GM18867 (cell line): Measurements from ENCODE around the gene MARF1.
"Not testable (repeated sequence)": the region's sequence is repeated elsewhere in the genome, so short reads cannot be mapped to it uniquely, and the experiment has no call there.

ENCODE experiments used
- ATAC-seq: cut with Tn5 transposase; IDR thresholded peaks from one replicate; pipeline ENCODE4 v1.9.1; 2021; ENCODE audit warnings: mild to moderate bottlenecking, moderate library complexity; ENCODE audit not compliant: unreplicated experiment

MARF1 gene

DNA sequence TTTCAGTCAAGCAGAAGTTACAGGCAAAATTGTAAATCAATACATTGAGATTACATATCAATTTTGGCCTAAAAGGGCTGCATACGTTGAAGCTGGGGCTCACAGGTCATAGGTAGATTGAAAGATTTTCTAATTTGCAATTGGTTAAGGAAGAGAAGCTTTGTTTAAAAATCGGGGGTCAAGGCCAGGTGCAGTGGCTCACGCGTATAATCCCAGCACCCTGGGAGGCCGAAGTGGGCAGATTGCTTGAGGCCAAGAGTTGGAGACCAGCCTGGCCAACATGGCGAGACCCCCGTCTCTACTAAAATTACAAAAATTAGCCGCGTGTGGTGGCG, 68.4 kb downstream of the MARF1 start:
- no peak for ATAC-seq

DNA sequence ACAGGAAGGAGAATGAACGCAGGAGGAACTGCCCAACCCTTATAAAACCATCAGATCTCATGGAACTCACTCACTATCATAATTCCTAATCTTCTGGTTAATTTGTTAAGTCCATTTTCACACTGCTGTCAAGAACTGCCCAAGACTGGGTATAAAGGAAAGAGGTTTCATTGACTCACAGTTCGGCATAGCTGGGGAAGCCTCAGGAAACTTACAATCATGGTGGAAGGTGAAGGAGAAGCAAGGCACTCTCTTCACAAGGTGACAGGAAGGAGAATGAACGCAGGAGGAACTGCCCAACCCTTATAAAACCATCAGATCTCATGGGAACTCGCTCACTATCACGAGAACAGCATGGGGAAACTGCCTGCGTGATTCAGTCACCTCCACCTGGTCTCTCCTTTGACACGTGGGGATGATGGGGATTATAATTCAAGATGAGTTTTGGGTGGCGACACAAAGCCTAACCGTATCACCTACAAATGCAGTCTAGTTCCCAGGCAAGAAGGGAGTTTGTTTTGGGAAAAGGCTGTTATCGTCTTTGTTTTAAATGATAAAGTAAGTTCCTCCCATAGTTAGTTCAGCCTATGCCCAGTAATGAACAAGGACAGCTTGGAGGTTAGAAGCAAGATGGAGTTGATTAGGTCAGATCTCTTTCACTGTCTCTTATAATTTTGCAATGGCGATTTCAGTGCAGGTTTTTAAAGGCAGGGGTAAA, 68.9 kb downstream of the MARF1 start:
- ATAC-seq = not testable (repeated sequence)

DNA sequence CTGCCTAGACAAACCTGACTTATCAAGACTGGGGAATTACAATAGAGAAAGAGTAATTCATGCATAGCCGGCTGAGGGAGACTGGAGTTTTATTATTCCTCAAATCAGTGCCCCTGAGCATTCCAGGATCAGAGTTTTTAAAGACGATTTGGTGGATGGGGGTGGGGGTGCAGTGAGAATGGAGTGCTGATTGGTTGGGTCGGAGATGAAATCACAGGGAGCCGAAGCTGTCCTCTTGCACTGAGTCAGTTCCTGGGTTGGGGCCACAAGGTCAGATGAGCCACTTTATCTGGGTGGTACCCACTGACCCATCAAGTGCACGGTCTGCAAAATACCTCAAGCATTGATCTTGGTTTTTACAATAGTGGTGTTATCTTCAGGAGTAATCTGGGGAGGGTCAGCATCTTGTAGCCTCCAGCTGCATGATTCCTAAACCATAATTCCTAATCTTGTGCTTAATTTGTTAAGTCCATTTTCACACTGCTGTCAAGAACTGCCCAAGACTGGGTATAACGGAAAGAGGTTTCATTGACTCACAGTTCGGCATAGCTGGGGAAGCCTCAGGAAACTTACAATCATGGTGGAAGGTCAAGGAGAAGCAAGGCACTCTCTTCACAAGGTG, 69.6 kb downstream of the MARF1 start:
- ATAC-seq = no peak

DNA sequence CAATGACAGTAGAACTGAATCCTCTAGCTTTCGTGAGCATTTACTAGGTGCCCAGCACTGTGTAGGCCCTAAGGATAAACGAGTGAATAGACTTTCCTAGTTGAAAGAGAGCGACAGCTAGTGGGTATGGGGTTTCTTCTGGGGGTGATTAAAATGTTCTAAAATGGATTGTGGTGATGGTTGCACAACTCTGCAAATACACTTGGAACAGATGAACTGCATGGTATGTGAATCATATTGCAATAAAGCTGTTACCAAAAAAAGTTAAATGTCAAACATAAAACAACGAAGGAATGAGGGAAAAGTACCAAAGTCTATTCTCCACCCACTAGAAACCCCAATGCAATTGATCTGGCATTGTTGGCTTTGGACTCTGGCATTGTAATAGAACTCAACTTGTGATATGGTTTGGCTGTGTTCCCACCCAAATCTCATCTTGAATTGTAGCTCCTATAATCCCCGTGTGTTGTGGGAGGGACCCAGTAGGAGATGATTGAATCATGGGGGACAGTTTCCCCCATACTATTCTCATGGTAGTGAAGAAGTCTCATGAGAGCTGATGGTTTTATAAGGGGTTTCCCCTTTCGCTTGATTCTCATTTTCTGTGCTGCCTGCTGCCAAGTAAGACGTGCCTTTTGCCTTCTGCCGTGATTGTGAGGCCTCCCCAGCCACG, 70.5 kb downstream of the MARF1 start:
- ATAC-seq = no peak

DNA sequence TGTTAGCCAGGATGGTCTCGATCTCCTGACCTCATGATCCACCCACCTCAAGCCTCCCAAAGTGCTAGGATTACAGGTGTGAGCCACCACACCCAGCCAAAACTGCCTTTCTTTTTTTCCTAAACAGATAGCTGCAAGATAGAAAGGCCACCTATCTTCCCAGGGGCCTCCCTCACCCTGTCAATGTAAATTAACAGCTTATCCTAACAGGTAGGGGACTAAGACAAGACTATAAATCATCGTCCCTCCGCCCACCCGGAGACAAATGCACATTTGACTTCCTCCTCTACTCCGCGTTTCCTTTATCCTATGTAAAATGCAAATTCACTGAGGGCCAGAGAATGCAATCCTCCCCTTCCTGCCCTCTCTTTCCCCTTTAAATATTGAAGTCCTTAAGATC, 71.4 kb downstream of the MARF1 start:
- ATAC-seq = no peak

DNA sequence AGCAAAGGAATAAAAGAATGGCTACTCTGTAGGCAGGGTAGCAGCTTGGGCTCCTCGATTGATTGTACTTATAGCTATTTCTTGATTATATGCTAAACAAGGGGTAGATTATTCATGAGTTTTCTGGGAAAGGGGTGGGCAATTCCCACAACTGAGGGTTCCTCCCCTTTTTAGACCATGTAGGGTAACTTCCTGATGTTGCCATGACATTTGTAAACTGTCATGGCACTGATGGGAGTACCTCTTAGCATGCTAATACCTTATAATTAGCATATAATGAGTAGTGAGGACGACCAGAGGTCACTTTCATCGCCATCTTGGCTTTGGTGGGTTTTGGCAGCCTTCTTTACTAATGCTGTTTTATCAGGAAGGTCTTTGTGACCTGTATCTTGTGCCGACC, 72.3 kb downstream of the MARF1 start:
- not testable (repeated sequence) for ATAC-seq

DNA sequence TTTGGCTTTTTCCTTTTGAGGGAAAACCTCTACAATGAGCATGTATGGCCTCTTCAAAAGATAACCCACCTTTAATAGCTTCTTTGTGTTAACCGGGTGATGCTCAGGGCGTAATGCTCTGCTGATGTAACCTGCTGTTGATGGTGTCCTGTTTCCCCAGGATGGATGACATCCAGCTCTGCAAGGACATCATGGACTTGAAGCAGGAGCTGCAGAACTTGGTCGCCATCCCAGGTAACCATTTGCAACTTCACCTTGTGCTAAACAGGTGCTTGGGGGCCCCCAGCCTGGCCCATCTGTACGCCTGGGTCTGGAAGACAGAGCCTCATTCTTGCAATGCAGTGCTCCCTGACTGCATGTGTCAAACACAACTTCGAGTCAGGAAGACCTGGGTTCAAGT, 75.1 kb downstream of the MARF1 start:
- ATAC-seq = no peak

DNA sequence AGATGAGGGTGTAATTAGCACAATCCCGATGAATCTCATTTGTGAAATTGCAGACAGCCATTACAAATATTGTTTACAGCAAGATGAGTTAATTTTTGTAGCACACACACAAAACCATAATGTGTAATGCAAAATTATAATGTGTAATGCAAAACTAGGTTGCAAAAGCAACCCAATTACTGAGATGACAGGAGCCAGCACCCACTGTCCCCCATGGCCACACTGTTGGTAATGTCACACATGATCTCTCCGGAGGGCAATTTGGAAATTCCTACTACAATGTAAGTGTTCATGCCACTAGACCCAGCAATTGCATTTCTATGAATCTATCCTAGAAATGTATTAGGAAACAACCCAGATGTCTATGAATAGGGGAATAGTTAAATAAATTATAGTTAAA, 76.9 kb downstream of the MARF1 start:
- no peak for ATAC-seq

DNA sequence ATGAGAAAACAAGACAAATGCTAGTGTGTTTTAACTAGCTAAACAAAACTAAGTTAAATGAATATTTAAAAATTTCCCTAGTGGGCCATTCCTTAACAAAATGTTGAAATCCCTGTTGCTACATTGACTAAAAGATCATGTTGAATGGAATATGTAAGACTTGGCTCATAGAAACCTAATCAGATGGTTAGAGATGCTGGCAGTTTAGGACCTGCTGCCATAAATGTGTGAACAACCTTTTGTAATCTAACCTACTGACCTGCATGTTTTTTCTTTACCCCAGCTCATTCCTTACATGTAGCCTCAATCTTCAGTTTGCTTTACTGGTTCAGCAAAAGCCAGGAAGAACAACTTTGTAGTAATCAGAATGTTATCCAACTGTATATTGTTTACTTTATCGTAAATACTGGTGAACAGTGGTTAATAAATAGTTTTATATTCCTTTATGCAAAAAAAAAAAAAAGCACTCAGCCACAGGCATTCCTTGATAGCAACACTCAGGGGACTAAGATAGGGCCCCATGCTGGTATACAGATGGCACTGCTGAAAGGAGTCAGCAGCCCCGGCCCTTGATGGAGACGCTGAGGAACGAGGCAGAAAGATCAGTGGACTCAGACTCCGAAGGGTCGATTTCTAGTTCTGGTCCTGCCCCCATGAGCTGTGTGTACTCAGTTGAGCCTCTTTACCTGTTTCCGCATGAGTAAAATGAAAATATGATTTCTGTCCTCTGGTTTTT, 78.2 kb downstream of the MARF1 start:
- ATAC-seq = no peak

DNA sequence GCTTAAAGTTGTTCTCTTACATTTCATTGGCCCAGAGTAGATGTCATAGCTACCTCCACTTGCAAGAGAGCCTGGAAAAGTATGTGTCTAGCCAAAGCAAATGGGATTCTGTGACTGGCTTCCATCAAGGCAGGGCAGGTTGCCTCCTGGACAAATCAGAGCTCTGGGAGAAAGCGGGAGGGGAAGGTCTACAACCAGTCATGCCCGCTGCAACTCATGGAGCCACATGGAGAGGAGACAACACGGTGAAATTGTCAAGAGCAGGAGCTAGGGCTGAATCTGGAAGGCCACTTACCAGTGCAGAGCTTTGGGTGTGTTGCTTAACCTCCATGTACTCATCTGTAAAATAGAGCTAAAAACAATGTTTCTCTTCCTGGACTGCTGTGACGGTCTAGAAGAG, 83.8 kb downstream of the MARF1 start:
- no peak for ATAC-seq

DNA sequence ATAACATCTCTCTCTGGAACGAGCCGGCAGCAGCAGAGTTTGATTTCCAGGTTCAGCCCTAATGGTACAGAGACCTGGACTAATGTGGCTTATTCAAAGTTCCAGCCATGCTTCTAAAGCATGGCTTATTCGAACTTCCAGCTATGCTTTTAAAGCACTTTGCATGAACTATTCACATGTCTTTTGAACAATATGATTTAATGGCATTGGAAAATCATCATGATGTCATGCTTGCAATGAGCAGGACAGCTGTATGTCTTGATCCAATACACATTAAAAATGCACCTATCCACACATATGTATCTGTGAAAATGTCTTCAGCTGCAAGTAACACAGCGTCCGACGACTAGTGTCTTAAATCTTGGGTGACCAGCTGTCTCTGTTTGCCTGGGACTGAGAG, 85.7 kb downstream of the MARF1 start:
- ATAC-seq = no peak

DNA sequence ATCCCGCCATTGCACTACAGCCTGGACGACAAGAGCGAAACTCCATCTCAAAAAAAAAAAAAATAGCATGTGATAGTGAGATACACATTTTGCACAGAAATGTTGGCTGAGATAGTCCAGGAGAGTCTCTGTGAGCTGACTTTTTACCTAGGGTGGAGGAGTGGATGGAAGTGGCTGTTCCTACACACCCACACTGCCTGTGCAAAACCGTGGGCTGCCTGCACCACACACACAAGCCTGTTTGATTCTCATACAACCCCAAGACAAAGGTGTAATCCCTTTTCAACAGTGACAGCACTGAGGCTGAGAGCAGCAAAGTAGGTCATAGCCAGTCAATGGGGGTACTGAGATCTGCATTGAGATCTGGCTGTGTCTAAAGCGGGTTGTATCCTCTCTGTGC, 86.8 kb downstream of the MARF1 start:
- ATAC-seq = no peak

DNA sequence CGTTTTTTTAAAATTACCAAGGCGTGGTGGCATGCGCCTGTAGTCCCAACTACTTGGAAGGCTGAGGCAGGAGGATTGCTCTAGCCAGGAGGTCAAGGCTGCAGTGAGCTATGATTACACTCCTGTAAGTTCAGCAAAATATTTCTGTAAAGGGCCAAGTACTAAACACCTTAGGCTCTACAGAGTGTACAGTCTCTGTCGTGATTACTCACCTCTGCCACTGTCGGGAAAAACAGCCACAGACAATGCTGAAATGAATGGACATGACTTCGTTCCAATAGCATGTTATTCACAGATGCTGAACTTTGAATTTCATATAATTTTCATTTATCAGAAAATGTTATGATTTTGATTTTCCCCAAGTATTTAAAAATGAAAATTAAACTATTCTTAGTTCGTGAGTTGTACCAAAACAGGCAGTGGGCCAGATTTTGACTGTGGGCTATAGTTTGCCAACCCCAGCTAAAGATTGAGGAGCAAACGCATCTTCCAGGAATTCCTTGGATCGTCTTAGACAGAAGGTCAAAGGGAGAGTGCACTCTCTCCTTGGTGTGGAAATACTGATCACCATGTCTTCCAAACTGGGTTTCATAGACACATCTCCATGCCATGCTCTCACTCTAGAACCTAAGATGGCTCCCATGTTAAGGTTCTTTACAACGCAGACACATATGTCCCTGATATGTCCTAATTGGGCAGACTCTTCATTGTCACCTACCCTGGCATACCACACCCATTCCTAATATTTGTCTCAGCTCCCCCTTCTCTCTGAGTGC, 89.5 kb downstream of the MARF1 start:
- no peak for ATAC-seq

DNA sequence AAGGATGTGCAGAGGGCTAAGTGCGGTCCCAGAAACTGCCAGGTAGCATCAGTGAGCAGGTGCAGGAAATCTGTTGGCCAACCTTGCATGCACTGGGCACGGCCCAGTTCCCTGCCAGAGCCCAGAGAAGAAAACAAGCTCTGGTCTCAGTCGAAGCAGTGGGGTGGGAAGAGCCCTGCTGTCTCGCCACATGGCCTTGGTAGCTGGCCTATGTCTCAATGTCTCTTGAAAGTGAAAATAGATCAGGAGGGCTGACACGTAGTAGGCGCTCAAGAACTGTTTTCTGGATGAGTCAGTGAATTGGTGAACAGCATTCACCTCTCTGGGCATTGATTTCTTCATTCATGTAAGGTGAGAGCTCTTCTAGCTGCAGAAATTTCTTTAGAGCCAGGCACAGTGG, 90.4 kb downstream of the MARF1 start:
- ATAC-seq = no peak

DNA sequence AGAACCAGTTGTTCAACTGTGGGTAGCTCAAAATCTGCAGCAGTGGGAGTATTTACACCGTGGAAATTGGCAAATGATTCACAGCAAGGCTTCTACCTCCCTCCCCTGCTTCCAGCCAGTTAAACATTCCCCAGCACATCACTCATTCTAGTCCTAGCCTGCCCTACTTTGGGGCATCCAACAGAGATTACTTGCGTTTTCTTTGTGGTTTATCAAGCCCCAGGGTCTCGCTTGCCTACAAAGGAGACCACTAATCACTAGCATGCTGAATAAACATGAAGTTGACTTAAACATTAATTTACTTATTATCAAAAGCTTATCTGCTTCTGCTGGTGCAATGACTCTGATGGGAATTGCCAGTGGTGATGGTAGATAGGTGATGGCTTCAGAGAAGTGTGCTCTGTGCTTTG, 94.5 kb downstream of the MARF1 start:
- no peak for ATAC-seq

DNA sequence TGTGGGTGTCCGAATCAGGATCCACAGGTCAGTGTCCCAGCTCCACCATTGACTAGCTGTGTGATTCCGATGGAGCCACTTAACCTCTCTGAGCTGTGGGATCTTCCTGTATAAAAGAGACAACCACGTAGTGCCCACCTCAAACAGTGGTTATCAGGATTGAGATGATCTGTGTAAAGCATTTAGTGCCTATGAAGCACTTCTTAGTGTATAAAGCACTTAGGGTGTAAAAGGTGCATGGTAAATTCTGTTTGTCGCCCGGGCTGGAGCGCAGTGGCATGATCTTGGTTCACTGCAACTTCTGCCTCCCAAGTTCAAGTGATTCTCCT, 95.2 kb downstream of the MARF1 start:
- ATAC-seq = no peak

DNA sequence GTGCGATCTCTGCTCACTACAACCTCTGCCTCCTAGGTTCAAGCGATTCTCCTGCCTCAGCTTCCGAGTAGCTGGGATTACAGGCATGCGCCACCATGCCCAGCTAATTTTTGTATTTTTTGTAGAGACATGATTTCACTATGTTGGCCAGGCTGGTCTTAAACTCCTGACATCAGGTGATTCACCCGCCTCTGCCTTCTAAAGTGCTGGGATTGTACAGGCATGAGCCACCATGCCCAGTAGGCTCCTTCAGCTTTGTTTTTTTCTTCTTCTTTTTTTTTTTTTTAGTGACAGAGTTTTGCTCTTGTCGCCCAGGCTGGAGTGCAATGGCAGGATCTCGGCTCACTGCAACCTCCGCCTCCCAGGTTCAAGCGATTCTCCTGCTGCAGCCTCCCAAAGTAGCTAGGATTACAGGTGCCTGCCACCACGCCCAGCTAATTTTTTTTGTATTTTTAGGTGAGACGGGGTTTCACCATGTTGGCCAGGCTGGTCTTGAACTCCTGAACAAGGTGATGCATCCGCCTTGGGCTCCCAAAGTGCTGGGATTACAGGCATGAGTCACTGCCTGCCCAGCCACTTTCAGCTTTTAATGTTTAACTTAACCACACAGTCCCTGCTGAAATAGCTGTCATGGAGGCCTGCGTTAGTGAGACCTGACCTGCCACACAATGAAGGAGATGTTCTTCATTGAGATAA, 95.7 kb downstream of the MARF1 start:
- ATAC-seq = not testable (repeated sequence)

DNA sequence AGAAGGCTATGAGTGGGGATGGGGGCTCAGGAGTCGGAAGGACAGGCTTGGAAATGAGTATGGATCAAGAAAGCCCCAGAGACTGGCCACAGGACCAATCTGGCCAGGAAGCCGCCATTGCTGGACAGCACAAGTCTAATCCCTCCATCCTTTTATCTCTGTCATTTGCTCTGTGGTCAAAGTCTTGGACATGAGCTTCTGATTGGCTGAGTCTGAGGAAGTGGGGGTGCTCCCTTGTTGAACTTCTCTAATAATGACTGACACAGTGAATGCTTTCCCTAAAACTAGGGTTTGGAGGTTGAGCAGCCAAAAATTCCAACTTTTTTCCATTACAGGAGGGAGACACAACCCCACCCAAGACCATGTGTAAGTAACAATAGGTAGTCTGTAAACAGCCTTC, 97.4 kb downstream of the MARF1 start:
- ATAC-seq = no peak

DNA sequence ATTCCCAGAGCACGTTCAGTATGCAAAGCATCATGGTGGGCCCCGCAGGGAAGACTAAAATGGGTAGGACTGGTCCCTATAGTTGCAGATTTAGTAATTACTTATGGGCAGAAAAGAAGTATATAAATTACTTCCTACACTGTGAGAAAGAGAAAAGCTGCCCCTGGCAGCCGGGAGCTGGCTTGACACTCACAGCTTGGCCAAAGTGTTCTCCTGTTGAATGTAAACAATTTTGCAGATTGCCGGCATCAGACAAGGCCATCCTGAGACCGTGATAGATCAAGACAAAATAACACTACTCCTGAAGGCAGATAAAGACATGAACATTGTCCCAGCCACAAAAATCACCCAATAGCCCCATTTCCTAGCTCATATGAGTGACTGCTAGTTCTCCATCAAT, 98.5 kb downstream of the MARF1 start:
- no peak for ATAC-seq
